HG02938 (cell line): ENCODE results near the gene RNPC3.
"Not testable (repeated sequence)": the region's sequence is repeated elsewhere in the genome, so short reads cannot be mapped to it uniquely, and the experiment has no call there.

Experiments used
- ATAC-seq: cut with Tn5 transposase; IDR thresholded peaks from one replicate; pipeline ENCODE4 v1.9.1; 2021; ENCODE audit warnings: mild to moderate bottlenecking, moderate library complexity; ENCODE audit not compliant: unreplicated experiment

RNPC3 gene

GRCh38 chr1:103560427-103560826 lies 34.9 kb downstream of the RNPC3 start:
- no peak for ATAC-seq

- ATAC-seq, result not testable (repeated sequence)
Observed at GRCh38 chr1:103561124-103561523, 35.6 kb downstream of the RNPC3 start.

- ATAC-seq, result peak; percentile 96
Observed at GRCh38 chr1:103561643-103562395, 36.3 kb downstream of the RNPC3 start.

- ATAC-seq, result no peak
Observed at GRCh38 chr1:103563056-103563455, 37.6 kb downstream of the RNPC3 start.

GRCh38 chr1:103569493-103569892 lies 44.0 kb downstream of the RNPC3 start:
- ATAC-seq, result no peak

GRCh38 chr1:103571289-103571688 lies 45.8 kb downstream of the RNPC3 start, which contains the start of gene AMY2B:
TSS of gene AMY2B (plus strand) at chr1:103571589. CDS start at chr1:103571603, 14 bp downstream.
- not testable (repeated sequence) for ATAC-seq

GRCh38 chr1:103576065-103576464 lies 50.6 kb downstream of the RNPC3 start:
- ATAC-seq, result no peak

GRCh38 chr1:103576784-103577183 lies 51.3 kb downstream of the RNPC3 start:
- ATAC-seq, result not testable (repeated sequence)

GRCh38 chr1:103582464-103582863 lies 57.0 kb downstream of the RNPC3 start:
- no peak for ATAC-seq

- ATAC-seq, result no peak
Observed at GRCh38 chr1:103583887-103584286, 58.4 kb downstream of the RNPC3 start.

GRCh38 chr1:103584537-103584936 lies 59.0 kb downstream of the RNPC3 start:
- ATAC-seq, result no peak

GRCh38 chr1:103602740-103603139 lies 77.2 kb downstream of the RNPC3 start:
- not testable (repeated sequence) for ATAC-seq
